Liver (tissue), 3 donors: ENCODE results near the gene TP63.

ENCODE experiments used
- CTCF ChIP-seq: fragments of 150-350 bp; IDR thresholded peaks from 2 replicates; pipeline ENCODE4 v1.5.1; 2017; ENCODE audit warnings: improper control_type of control experiment, low read depth, low read length; ENCODE audit not compliant: missing input control
- EGR1 ChIP-seq, 2 donors: IDR thresholded peaks; 2 replicates each; pipeline ENCODE4 v1.6.1; 2016 to 2018; ENCODE audit warnings: antibody characterized with exemption in 2 of 2, low read depth in 2 of 2
- GABPA ChIP-seq, 2 donors: IDR thresholded peaks in 1 of 2; conservative IDR thresholded peaks in 1 of 2; 2 replicates each; pipeline ENCODE4 v1.6.1; 2016; ENCODE audit warnings: antibody characterized with exemption in 2 of 2, mild to moderate bottlenecking in 1 of 2, moderate library complexity in 1 of 2
- RAD21 ChIP-seq, 2 donors: IDR thresholded peaks; 2 replicates each; pipeline ENCODE4 v1.6.1; 2016; ENCODE audit warnings: antibody characterized with exemption in 2 of 2, mild to moderate bottlenecking in 2 of 2
- REST ChIP-seq: IDR thresholded peaks from 2 replicates; pipeline ENCODE4 v1.6.1; 2016; ENCODE audit warnings: antibody characterized with exemption, mild to moderate bottlenecking
- TAF1 ChIP-seq: conservative IDR thresholded peaks from 2 replicates; pipeline ENCODE4 v1.6.1; 2016; ENCODE audit warnings: antibody characterized with exemption, mild to moderate bottlenecking
- donor health status: healthy.
- donor health status: healthy.

GRCh38 chr3:189808246-189809007, 177.2 kb downstream of the TP63 start:
- TF ChIP-seq CTCF: no peak
- no peak for TF ChIP-seq RAD21 (IDR thresholded peaks at IDR 0.05)
- no peak for TF ChIP-seq REST
- no peak for TF ChIP-seq TAF1
- TF ChIP-seq EGR1 (IDR thresholded peaks at IDR 0.05; ENCODE audit: low read depth in 2 of 2): no peak
- TF ChIP-seq GABPA (IDR thresholded peaks at IDR 0.05 in 1 of 2, conservative IDR thresholded peaks at IDR 0.05 in 1 of 2): no peak
